Stimulated activated CD4-positive, alpha-beta T cell treated with anti-CD3 and anti-CD28 coated beads, Interleukin-1b, Interleukin-23, amount 100 ng/mL, for 24 hours (primary cell): ENCODE results near the gene ZBTB7A.
A peak's percentile ranks its signal among the peaks of the same experiment; 100 is the strongest.

Experiments
- DNase-seq, 4 experiments: peaks; one replicate each; pipeline ENCODE4 v3.0.0-alpha.2; 2020; ENCODE audit warnings: low read depth in 4 of 4, low spot score in 1 of 4

ZBTB7A gene

GRCh38 chr19:4057931-4058692 is 8.6 kb downstream of the ZBTB7A start:
- peak in 2 of 4 experiments; percentile 43 to 57 for DNase-seq

GRCh38 chr19:4055209-4055552 is 11.5 kb downstream of the ZBTB7A start:
- DNase-seq, result no peak

DNA sequence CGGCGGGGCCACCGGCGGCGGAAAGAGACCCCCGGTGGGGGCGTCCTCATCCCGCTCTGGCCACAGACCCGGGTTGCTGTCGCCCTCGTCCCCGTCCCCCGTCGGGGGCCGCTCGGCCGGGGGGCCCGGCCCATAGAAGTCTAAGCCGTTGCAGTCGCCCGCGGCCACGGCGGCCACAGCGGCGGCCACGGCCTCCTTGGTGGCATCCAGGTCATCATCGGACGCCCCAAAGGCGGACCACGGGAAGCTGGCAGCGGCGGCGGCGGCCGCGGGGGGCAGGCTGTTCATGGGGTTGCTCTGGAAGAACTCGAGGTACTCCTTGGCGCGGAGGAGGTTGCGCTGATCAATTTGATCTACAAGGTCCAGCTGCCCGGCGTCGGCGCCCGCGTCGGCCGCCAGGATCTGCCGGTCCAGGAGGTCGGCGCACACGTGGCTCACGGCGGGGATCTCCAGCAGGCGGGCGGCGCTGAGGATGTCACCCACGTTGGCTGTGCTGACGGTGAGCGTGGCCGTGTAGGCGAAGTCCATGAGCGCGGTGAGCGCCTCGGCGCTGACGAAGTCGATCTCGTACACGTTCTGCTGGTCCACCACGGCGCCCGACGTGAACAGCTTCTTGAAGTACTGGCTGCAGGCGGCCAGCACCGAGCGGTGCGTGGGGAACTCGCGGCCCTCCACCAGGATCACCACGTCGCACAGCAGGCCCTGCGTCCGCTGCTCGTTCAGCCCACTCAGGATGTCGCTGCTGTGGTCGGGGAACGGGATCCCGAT is 12.1 kb downstream of the ZBTB7A start:
- DNase-seq, result no peak

DNA sequence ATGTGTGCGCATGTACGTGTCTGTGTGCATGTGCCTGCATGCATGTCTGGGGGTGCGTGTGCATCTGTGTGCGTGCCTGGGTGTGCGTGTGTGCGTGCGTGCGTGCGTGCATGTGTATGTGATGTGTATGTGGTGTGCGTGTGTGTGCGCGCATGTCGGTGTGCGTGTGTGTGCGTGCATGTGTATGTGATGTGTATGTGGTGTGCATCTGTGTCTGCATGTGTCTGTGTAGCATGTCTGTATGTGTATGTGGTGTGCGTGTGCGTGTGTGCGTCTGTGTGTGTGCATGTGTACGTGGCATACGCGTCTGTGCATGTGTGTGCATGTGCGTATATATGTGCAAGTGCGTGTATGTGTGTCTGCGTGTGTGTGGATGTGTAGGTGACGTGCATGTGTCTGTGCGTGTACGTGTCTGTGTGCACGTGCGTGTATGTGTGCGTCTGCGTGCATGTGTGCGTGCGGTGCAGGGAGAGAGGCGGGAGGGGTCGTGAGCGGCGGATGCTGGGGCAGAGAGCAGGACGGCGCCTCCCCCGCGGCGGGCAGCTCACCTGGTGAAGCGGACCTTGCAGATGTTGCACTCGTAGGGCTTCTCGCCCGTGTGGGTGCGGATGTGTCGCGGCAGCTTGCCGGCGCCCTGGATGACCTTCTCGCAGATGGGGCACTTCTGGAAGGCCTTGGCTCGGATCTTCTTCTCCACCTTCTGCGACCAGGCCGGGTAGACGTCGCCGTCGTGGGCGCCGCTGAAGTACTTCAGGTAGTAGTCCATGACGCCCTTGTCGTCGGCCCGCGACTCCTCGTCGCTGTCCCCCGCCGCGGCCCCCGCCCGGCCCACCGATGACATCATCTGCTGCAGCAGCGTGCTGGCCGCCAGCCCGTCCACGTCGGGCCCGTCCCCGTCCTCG is 13.0 kb downstream of the ZBTB7A start:
- DNase-seq, result no peak

- no peak for DNase-seq
Observed at GRCh38 chr19:4052993-4053422, 13.7 kb downstream of the ZBTB7A start.

GRCh38 chr19:4052114-4052992 is 14.3 kb downstream of the ZBTB7A start:
- no peak for DNase-seq

DNA sequence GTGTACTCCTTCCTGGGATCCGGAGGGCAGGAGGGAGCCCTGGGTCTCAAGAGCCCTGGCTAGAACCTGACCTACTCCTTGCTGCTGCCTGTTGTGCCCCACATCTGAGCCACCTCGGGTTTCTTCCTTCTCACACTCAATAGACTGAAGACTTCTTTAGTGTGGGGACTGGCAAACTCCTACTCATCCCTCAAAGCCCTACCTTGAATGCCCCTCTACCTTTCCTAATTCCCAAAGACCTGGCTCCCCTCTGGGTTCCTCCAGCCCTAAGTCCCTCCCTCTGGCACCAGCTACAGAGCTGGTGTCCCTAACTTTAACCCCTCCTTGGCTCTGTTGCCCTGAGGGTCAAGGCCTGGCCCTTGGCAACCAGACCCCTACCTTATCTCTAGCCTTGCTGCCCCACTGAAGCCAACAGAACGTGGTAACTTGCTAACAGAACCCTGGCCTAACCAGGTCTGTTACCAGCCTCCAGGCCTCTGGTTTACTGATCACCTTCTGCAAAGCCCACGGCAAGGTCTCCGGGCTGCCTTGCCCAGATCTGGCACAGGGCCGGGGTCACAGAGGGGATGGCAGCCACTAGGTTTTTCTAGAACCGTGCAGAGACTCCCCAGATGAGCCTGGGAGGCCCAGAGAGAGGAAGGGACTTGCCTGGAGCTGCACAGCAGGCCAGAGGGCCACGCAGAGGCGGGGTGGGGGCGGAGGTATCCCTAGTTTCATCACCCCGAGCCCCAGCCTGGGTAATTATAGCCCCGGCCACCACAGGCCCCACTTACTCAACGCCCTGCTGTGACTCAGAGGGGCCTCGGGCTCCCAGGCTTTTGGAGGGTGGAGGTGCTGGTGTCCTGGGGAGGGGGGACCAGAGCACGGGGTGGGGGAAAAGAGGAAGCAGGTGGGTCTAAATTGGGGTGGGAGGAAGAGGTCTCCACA is 15.3 kb downstream of the ZBTB7A start:
- no peak for DNase-seq

DNA sequence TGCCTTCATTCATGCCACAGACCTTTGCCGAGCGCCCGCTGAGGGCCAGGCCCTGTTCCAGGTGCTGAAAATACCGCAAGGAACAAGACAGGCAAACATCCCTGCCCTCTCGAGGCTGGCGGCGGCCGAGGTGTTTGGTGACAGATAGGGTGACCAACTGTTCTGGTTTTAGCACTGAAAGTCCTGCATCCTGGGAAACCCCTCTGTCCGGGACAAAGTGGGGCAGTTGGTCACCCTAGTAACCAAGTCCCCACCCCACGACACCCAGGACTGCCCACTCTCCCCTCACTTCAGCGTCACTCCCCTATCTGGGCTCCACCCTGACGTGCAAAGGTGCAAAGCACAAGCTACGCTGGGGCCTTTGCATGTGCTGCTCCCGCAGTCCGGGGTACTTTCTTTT is 17.3 kb downstream of the ZBTB7A start:
- DNase-seq, result no peak

DNA sequence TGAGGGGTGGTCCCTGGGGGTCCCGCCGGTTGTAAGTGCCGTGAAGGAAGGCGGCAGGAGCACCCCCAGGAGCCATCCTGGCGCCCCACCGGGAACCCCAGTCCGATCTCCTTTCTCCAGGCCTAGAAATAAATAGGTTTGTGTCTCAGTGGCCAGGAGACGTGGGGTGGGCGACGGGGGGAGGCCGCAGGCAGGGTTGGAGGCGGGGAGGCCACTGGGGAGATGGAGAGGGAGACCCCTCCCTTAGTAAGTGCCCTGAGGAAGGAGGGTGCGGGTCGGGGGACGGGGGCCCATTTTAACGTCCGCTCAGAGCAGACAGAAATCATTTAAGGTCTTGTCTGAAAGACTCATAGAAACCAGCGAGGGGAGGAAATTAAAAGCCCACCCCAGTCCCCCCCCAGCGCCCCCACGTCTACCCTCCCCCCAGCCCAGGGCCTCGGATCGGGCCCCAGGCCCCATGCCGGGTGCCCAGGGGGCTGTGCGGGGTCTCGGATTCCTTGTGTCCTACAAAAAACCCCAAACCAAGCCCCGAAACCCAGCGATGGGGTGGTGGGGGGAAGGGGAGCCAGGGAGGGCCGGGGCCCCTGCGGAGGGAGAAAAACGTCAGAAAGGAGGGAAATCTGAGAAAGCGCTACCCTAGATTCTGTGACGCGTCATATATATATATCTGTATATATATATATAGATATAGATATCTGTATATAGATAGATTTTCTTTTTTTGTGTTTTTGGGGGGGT is 19.6 kb downstream of the ZBTB7A start:
- no peak for DNase-seq

- no peak for DNase-seq
Observed at GRCh38 chr19:4046362-4046691, 20.4 kb downstream of the ZBTB7A start.

DNA sequence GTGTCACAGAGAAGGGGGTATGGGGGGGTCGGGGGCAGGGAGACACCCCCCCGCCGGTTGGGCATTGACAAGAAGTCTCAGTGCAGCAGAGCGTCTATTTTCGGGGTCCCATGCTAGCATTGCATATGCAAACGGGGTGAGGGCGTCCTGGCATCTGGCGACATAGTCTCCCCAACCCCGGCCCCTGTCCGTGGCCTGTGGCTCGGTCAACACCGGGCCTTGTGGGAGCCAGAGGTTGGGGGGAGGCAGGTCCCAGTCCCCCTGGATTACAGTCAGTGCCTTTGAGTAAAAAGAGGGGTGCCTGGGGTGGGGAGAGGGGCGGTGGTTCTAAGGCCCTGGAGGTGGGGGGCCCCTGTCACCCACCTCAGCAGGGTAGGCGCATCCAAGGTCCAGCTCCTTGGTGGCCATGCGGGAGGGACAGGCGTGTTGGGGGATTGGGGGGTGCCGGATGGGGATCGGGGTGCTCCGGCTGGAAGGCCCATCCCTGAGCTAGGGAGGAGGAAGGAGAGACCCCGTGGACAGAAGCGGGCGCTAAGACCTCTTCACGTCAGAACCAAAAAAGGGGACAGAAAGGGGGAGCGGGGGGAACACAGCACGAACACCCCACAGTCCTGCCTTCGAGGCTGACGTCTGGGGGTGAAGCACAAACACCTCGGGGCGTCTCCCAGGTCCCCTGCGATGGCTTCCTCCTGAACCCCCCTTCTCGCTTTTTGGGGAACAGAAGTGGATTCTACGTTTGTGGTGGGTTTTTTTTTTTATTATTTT is 20.9 kb downstream of the ZBTB7A start:
- DNase-seq, result no peak

DNA sequence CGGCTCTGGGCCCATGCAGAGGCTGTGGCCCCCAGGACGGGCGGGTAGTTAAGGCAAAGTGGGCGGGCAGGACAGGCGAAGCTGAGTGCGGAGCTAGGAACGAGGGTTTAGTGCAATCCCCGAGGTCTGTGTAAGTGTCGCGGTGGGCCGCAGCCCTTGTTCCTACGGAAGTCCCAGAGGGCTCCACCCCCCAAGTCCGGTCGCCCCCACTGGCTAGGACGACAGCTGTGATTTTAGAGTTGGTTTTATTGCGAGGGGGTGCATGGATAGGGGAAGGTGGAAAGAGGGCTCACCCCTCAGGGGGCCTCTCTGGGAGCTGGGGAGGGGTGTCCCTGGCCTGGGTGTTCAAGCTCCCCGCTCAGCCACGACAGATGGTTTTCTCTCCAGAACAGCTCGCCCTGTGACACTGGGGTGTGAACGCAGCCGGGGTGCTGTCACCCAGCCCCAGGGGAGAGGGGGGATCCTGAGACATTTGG is 21.7 kb downstream of the ZBTB7A start:
- DNase-seq, result no peak

DNA sequence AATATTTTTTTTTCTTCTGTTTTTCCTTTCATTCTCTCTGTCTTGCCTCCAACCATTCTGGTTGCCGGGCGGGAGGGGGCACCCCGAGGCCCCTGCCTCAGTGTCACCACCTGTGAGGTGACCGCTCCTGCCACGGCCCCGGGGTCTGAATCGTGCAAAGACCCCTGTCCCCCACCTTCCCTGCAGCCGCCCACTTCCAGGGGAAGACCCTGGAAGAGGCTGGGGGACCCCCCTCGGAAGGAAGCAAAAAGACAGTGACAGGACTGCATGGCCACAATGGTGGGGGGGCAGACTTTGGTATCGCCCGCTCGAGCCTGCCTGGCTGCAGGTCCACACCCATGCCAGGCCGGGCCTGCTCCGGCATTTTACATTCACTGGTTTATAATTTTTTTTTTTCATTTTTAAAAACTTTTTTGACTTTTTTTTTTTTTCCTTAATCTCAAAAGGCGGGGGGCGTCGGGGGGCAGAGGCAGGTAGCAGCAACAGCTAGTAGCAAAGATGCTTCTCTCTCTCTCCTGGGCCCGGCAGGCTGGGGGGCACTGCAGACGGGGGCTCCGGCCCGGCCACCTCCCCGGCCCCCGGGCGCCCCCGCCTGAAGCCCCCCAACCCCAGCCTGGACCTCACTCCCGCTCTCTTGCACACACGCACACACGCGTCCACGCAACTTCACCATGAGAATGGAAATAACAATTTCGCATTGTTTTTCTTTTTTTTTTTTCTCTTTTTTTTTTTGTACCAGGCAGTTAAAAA is 22.6 kb downstream of the ZBTB7A start:
- no peak for DNase-seq

- DNase-seq, result no peak
Observed at GRCh38 chr19:4043401-4043800, 23.3 kb downstream of the ZBTB7A start.

DNA sequence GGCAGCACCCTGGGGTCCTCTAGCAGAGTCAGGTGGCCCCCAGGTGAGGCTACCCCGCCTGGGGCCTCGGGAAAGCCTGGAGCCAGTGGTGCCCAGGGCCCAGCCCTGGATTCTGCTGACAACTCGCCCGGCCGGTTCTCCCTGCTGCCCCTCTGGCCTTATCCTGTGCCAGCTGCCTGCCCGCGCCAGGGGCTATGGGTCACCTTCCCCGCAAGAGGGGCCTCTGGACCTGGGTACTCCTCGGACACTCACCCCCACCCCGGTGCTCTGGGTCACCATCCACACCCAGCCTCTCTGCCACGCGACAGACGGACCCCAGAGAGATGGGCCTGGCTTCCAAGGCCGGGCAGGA is 24.0 kb downstream of the ZBTB7A start:
- no peak for DNase-seq

GRCh38 chr19:4042064-4042730 is 24.5 kb downstream of the ZBTB7A start:
- DNase-seq, result no peak
